GM10248 (cell line): Measurements from ENCODE around the gene RASA3.
"Not testable (repeated sequence)": the region's sequence is repeated elsewhere in the genome, so short reads cannot be mapped to it uniquely, and the experiment has no call there.

Source experiments
- CTCF ChIA-PET: fragments of 300-600 bp; sonication (Branson Sonifier 250); formaldehyde crosslinking; extraction: SDS; loops from one replicate; lab custom pipeline; 2021; ENCODE audit warnings: antibody characterized with exemption; lab: Yijun Ruan, JAX
- POLR2A ChIA-PET: fragments of 350-650 bp; sonication (Branson Sonifier 250); formaldehyde crosslinking; extraction: SDS; loops from one replicate; lab custom pipeline; 2020; ENCODE audit warnings: antibody characterized with exemption; lab: Yijun Ruan, JAX
- DNase-seq: peaks from one replicate; pipeline ENCODE4 v3.0.0; 2012; ENCODE audit errors: extremely low spot score
- TF ChIP-seq, protein P1 (sequence below): IDR thresholded peaks from 2 replicates; pipeline ENCODE4 v1.5.1; 2012; ENCODE audit warnings: mild to moderate bottlenecking, low read depth; ENCODE audit errors: extremely low read depth, missing control alignments, control extremely low read depth

RASA3 gene

DNA sequence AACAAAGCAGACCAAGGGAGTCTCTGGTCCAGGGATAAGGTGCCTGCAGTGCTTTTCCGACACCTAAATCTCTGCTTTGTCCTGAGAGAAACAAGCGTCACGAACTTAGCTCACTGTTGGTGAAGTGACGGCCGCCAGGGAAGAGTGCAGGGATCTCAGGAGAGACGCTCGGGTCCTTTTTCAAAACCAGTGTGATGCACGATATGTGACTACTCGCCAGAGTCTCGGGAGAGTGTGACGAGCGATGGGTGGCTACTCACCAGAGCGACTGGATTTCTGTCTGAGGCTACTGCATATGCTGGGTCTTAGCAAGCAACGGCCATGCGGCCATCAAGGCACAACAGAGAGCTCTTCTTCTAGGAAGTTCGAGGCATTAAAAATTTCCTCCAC lies 30.1 kb upstream of the RASA3 start:
- TF ChIP-seq, protein P1, sequence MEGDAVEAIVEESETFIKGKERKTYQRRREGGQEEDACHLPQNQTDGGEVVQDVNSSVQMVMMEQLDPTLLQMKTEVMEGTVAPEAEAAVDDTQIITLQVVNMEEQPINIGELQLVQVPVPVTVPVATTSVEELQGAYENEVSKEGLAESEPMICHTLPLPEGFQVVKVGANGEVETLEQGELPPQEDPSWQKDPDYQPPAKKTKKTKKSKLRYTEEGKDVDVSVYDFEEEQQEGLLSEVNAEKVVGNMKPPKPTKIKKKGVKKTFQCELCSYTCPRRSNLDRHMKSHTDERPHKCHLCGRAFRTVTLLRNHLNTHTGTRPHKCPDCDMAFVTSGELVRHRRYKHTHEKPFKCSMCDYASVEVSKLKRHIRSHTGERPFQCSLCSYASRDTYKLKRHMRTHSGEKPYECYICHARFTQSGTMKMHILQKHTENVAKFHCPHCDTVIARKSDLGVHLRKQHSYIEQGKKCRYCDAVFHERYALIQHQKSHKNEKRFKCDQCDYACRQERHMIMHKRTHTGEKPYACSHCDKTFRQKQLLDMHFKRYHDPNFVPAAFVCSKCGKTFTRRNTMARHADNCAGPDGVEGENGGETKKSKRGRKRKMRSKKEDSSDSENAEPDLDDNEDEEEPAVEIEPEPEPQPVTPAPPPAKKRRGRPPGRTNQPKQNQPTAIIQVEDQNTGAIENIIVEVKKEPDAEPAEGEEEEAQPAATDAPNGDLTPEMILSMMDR, result no peak
- CTCF ChIA-PET, result interaction anchor here (1.0 kb wide), 1 partner anchor 34 kb away, joined by 3 read pairs; no protein-coding TSS in a partner anchor

DNA sequence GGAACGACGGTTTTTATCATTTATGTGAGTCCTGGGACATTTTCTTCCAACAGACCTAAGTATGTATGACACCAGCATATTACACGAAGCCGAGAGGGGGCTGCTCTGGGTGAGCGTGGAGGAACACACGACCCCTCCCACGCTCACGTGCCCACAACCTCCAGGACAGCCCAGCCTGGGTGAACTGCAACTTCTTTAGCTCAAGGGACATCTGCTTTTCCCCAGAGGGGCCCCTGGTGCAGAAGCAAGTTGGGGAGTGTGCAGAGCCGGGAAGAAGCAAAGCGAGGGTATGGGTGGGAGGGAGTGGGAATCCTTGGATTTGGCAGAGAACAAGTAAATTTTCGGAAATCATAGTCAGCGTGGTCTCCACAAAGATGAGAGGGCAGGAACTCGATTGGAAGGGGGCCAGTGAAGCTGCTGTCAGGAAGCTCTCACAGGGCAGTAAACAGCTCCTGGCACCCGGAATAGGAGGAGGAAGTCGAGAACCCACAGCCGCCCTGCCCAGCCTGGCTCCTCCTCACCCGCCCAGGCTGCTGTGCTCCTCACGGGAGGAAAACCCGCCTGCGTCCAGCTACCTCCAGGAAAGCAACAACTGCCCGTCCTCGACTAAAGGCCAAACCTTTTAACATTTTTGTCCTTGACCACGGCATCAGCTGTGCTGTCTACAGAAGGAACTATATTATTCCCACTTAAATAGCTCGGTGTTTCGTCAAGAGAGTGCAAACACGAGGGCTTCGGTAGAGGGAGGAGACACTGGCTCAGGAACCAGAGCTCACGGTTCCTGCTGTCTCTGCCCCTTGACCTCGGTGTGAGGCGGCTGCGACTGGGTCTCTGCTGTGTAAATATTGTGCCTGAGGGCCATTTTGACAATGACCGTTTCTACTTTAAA lies 29.5 kb upstream of the RASA3 start:
- TF ChIP-seq, protein P1, result no peak
- CTCF ChIA-PET, result interaction anchor here (1.0 kb wide), 1 partner anchor 35 kb away, joined by 3 read pairs; no protein-coding TSS in a partner anchor
- POLR2A ChIA-PET, result no interaction called here
- DNase-seq, result no peak

More for the DNA sequence above, 30.1 kb upstream of the RASA3 start:
- DNase-seq, result no peak
- POLR2A ChIA-PET, result no interaction called here

DNA sequence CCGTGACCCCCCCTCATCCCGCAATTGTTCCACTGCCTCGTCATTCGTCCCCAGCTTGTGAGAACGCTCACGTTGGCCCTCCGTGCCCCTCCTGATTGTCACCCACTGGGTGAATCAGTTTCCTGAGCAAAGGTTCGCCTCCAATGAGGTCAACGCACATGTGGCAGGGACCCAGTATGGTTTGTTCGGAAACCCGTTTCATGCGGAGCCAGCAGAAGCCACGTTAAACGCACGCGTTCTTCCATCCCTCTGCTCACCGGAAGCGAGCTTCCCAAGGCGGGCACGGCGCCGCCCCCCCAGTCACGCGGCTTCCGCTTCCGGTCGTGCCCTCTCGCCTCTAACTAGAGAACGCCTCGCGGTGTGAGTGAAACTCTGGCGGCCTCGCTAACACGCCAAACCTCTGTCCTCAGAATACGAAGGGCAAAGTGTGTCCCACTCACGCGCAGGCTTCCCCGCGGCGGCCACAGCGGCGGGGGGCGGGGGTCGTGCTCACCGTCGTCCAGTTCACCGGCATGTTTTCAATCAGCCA lies 28.7 kb upstream of the RASA3 start:
- ChIA-PET CTCF (interaction anchor here (1.2 kb wide), 1 partner anchor 16 kb away, joined by 4 read pairs; no protein-coding TSS in a partner anchor), POLR2A (no interaction called here)
- TF ChIP-seq, protein P1, result no peak
- DNase-seq, result no peak

DNA sequence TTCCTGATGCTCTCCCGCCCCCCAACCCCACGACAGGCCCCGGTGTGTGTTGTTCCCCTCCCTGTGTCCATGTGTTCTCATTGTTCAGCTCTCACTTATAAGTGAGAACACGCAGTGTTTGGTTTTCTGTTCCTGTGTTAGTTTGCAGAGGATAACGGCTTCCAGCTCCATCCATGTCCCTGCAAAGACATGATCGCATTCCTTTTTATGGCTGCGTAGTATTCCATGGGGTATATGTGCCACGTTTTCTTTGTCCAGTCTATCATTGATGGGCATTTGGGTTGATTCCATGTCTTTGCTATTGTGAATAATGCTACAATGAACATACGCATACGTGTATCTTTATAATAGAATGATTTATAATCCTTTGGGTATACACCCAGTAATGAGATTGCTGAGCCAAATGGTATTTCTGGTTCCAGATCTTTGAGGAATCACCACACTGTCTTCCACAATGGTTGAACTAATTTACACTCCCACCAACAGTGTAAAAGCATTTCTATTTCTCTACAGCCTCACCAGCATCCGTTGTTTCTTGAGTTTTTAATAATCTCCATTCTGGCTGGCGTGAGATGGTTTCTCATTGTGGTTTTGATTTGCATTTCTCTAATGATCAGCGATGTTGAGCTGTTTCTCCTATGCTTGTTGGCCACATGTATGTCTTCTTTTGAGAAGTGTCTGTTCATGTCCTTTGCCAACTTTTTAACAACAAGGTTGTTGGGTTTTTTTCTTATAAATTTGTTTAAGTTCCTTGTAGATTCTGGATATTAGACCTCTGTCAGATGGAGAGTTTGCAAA lies 26.6 kb upstream of the RASA3 start:
- DNase-seq, POLR2A ChIA-PET: not testable (repeated sequence)
- CTCF ChIA-PET, result interaction anchor here (0.9 kb wide), 1 partner anchor 11 kb away, joined by 3 read pairs; no protein-coding TSS in a partner anchor

DNA sequence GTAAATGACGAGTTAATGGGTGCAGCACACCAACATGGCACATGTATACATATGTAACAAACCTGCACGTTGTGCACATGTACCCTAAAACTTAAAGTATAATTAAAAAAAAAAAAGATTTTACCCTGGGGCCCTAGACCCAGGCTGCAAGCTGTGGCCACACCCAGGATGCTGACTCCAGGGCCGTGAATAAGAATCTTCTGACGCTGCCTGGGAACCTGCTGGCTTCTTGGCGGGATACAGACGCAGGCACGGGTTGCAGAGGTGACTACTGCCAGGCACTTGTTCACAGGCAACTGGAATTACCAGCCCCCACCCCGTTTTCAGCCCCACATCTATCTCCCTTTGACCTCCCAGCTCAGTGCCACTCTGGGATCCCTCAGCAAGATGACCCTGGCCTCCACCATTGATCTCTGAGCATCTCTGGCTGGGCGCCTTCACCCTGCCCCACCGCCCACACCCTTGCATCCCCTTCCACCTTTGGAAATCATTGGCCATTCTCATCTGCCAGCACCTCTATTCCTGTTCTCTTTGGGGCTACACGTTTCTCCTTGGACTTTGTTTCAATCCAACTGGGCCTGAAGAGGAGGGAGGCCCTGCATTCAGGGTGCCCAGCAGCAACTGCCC lies 25.6 kb upstream of the RASA3 start:
- POLR2A ChIA-PET, result no interaction called here
- DNase-seq, result no peak
- TF ChIP-seq, protein P1, result no peak
- CTCF ChIA-PET, result interaction anchor here (1.3 kb wide), 1 partner anchor 10 kb away, joined by 5 read pairs; no protein-coding TSS in a partner anchor

DNA sequence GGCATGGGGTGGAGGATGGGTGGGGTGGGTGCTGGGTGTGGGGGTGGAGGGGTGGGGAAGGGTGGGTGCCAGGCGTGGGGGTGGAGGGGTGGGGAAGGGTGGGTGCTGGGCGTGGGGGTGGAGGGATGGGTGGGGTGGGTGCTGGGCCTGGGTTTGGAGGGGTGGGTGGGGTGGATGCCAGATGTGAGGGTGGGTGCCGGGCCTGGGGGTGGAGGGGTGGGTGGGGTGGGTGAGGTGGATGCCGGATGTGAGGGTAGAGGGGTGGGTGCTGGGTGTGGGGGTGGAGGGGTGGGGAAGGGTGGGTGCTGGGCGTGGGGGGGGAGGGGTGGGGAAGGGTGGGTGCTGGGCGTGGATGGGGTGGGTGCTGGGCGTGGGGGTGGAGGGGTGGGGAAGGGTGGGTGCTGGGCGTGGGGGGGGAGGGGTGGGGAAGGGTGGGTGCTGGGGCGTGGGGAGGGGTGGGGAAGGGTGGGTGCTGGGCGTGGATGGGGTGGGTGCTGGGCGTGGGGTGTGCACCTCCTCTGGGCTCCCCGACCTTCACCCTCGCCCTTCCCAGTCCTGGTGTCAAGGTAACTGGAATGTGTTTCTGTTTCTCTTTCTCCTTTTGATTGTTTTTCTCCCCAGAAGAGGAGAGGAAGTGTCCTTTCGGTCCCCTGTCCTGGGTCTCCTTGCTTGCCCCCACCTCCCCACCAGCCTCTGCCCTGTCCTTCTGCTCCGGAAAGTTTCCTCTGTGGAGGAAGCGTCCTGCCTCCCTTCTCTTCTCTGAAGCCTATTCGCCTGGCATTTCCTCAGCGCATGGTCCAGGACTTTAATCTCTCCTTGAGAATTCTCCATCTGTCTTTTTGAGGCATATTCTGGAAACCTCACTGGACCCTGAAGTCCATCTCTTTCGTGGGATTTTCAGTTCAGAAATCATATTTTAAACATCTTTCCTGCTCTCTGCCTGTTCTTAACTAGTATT lies 23.8 kb upstream of the RASA3 start:
- no peak for DNase-seq
- ChIA-PET CTCF (no interaction called here), POLR2A (no interaction called here)
- TF ChIP-seq, protein P1, result no peak
